GM23338 (cell line): Measurements from ENCODE around the gene ADGRG1. TPM values are rescaled to one million over a fixed set of nuclear protein-coding genes. Genes with fewer than 3 reads are reported as not detected.

Experiments used
- ATAC-seq: fragments of 200-7000 bp; cut with Tn5 transposase; 3 replicates; pipeline ENCODE4 v1.9.1; 2020
- DNase-seq: peaks from one replicate; pipeline ENCODE4 v3.0.0-alpha.2; 2015; ENCODE audit warnings: low spot score
- H2AFZ ChIP-seq: fragments of 200-600 bp; sonication (generic); 2 replicates; pipeline ENCODE4 v1.8.0; 2016; ENCODE audit warnings: antibody characterized with exemption, mild to moderate bottlenecking, moderate library complexity
- H3F3A ChIP-seq: fragments of 200-600 bp; sonication (generic); replicated peaks from 2 replicates; pipeline ENCODE4 v1.8.0; 2017; ENCODE audit warnings: antibody characterized with exemption, mixed run types, low read depth
- H3K27ac ChIP-seq: fragments of 200-600 bp; sonication (generic); 2 replicates; pipeline ENCODE4 v1.6.1; 2016; ENCODE audit warnings: low read depth
- H3K27me3 ChIP-seq: fragments of 200-600 bp; sonication (generic); 2 replicates; pipeline ENCODE4 v1.8.0; 2016; ENCODE audit warnings: mild to moderate bottlenecking, mixed run types, moderate library complexity; ENCODE audit not compliant: insufficient read depth
- H3K36me3 ChIP-seq: fragments of 200-600 bp; sonication (generic); 2 replicates; pipeline ENCODE4 v1.8.0; 2016; ENCODE audit warnings: mild to moderate bottlenecking; ENCODE audit not compliant: insufficient read depth
- H3K4me1 ChIP-seq: fragments of 200-600 bp; sonication (generic); 2 replicates; pipeline ENCODE4 v1.8.0; 2016; ENCODE audit warnings: mild to moderate bottlenecking, moderate library complexity; ENCODE audit not compliant: insufficient read depth
- H3K4me2 ChIP-seq: fragments of 200-600 bp; sonication (generic); 2 replicates; pipeline ENCODE4 v1.7.1; 2017; ENCODE audit warnings: mixed run types
- H3K4me3 ChIP-seq: fragments of 200-600 bp; sonication (generic); 2 replicates; pipeline ENCODE4 v1.6.1; 2016; ENCODE audit warnings: mixed run types
- H3K79me2 ChIP-seq: fragments of 200-600 bp; sonication (generic); replicated peaks from 2 replicates; pipeline ENCODE4 v1.8.0; 2017; ENCODE audit warnings: mild to moderate bottlenecking; ENCODE audit not compliant: insufficient read depth
- H3K9me2 ChIP-seq: fragments of 200-600 bp; sonication (generic); 2 replicates; pipeline ENCODE4 v1.8.0; 2017; ENCODE audit not compliant: insufficient read depth
- H4K20me1 ChIP-seq: fragments of 200-600 bp; sonication (generic); replicated peaks from 2 replicates; pipeline ENCODE4 v1.8.0; 2017; ENCODE audit warnings: mild to moderate bottlenecking; ENCODE audit not compliant: insufficient read depth
- H3K27ac Mint-ChIP-seq: 2 replicates; pipeline ENCODE4 v1.8.0; 2020; ENCODE audit warnings: inconsistent platforms, mild to moderate bottlenecking, moderate library complexity, mixed read lengths
- H3K27me3 Mint-ChIP-seq: 3 replicates; pipeline ENCODE4 v1.8.0; 2022; ENCODE audit warnings: low read depth, mild to moderate bottlenecking, moderate library complexity, mixed read lengths, inconsistent platforms; ENCODE audit not compliant: insufficient read depth, poor library complexity
- H3K36me3 Mint-ChIP-seq: 3 replicates; pipeline ENCODE4 v1.8.0; 2021; ENCODE audit warnings: low read depth, mild to moderate bottlenecking, inconsistent platforms, moderate library complexity, mixed read lengths
- H3K4me1 Mint-ChIP-seq: 3 replicates; pipeline ENCODE4 v1.8.0; 2020; ENCODE audit warnings: mild to moderate bottlenecking, inconsistent platforms, mixed read lengths
- H3K4me3 Mint-ChIP-seq: 3 replicates; pipeline ENCODE4 v1.8.0; 2021; ENCODE audit warnings: moderate library complexity, mild to moderate bottlenecking, inconsistent platforms, mixed read lengths
- H3K9me3 Mint-ChIP-seq: 3 replicates; pipeline ENCODE4 v1.8.0; 2020; ENCODE audit warnings: moderate library complexity, mild to moderate bottlenecking, inconsistent platforms, mixed read lengths
- CREB1 ChIP-seq: fragments of 250-450 bp; sonication (Bioruptor Pico); IDR thresholded peaks from 2 replicates; pipeline ENCODE4 v1.5.0; 2020; ENCODE audit warnings: low read depth, mild to moderate bottlenecking, moderate library complexity
- CTCF ChIP-seq, 2 experiments: fragments of 200-600 bp in 1 of 2; sonication (generic) in 1 of 2; conservative IDR thresholded peaks; 2 replicates each; pipeline versions ENCODE4 v1.5.1 to v1.6.1; 2016 to 2017; ENCODE audit warnings: antibody characterized with exemption in 2 of 2, low read depth in 2 of 2, mild to moderate bottlenecking in 2 of 2, moderate library complexity in 1 of 2
- ETS1 ChIP-seq: IDR thresholded peaks from 2 replicates; pipeline ENCODE4 v1.6.1; 2016; ENCODE audit warnings: antibody characterized with exemption
- EZH2 ChIP-seq: fragments of 200-600 bp; sonication (generic); IDR thresholded peaks from one replicate; pipeline ENCODE4 v1.8.0; 2017; ENCODE audit warnings: antibody characterized with exemption, mild to moderate bottlenecking, low read depth; ENCODE audit not compliant: unreplicated experiment
- EZH2phosphoT487 ChIP-seq: fragments of 200-600 bp; sonication (generic); IDR thresholded peaks from one replicate; pipeline ENCODE4 v1.8.1; 2018; ENCODE audit warnings: antibody characterized with exemption; ENCODE audit not compliant: unreplicated experiment
- JUNB ChIP-seq: IDR thresholded peaks from one replicate; pipeline ENCODE4 v1.6.1; 2016; ENCODE audit warnings: antibody characterized with exemption; ENCODE audit not compliant: unreplicated experiment
- POLR2AphosphoS5 ChIP-seq: IDR thresholded peaks from 2 replicates; pipeline ENCODE4 v1.6.1; 2016; ENCODE audit warnings: antibody characterized with exemption, low read depth
- REST ChIP-seq: IDR thresholded peaks from one replicate; pipeline ENCODE4 v1.6.1; 2018; ENCODE audit warnings: antibody characterized with exemption; ENCODE audit not compliant: unreplicated experiment
- STAT1 ChIP-seq: IDR thresholded peaks from one replicate; pipeline ENCODE4 v1.6.1; 2016; ENCODE audit warnings: antibody characterized with exemption; ENCODE audit not compliant: unreplicated experiment
- ZNF114 ChIP-seq: fragments of 250-450 bp; sonication (Bioruptor Pico); IDR thresholded peaks from 2 replicates; pipeline ENCODE4 v1.5.0; 2020; ENCODE audit warnings: mild to moderate bottlenecking, moderate library complexity
- ZNF462 ChIP-seq: fragments of 250-450 bp; sonication (Bioruptor Pico); IDR thresholded peaks from 2 replicates; pipeline ENCODE4 v1.5.0; 2020; ENCODE audit warnings: mild to moderate bottlenecking, moderate library complexity
- polyA plus RNA-seq: library from polyadenylated mRNA; unstranded; fragments of >200 nt; fragmentation: Nextera tagmentation; extraction: Ambion mirVana; gene quantifications from 2 replicates; pipeline ENCODE4 v1.2.1, GENCODE V29; 2016
- total RNA-seq: library from RNA; depleted of rRNA; stranded (reverse); fragments of >200 nt; shearing (Covaris generic); gene quantifications from 2 replicates; pipeline ENCODE4 v1.2.3, GENCODE V29; 2014

The ADGRG1 gene
- total and polyA plus RNA-seq, 2 experiments from 2014 or later = 0.14 to 0.47 TPM

- Mint-ChIP-seq H3K4me3 (no peak overlapping the region), H3K27me3 (peaks cover 6% of the 10 kb centered on the region), H3K27ac (no peak overlapping the region), H3K9me3 (no peaks in the 10 kb centered on the region), H3K4me1 (peaks cover 15% of the 10 kb centered on the region), H3K36me3 (no peaks in the 10 kb centered on the region)
- no peaks in the 10 kb centered on the region for H3K36me3 ChIP-seq
- H3K9me2 ChIP-seq = no peaks in the 10 kb centered on the region
- H2AFZ ChIP-seq = no peak overlapping the region
- no peak for TF ChIP-seq CREB1 (CRISPR knock-in tag)
- TF ChIP-seq ETS1 = no peak
- no peak for TF ChIP-seq ZNF114 (CRISPR knock-in tag)
- TF ChIP-seq JUNB = no peak
- no peak for TF ChIP-seq POLR2AphosphoS5
- no peak for TF ChIP-seq CTCF (conservative IDR thresholded peaks at IDR 0.05; ENCODE audit: low read depth in 2 of 2)
- no peak for TF ChIP-seq STAT1
- TF ChIP-seq ZNF462 (CRISPR knock-in tag) = no peak
- no peak for TF ChIP-seq EZH2
- no peak for TF ChIP-seq EZH2phosphoT487
- no peak for TF ChIP-seq REST
- H3K79me2 ChIP-seq = no peaks in the 10 kb centered on the region
- DNase-seq (no peak), ATAC-seq (no peak)
- H3F3A ChIP-seq = no peaks in the 10 kb centered on the region
- H3K4me2 ChIP-seq = no peak overlapping the region
- no peak overlapping the region for H3K4me3 ChIP-seq
- no peak overlapping the region for H3K27ac ChIP-seq
- no peaks in the 10 kb centered on the region for H4K20me1 ChIP-seq
- H3K4me1 ChIP-seq = no peaks in the 10 kb centered on the region
- H3K27me3 ChIP-seq = no peaks in the 10 kb centered on the region
These were observed 65.1 kb downstream of the ADGRG1 start for GRCh38 chr16:57693550-57693949.
